ENCODE results near the gene RIN3.

DNA sequence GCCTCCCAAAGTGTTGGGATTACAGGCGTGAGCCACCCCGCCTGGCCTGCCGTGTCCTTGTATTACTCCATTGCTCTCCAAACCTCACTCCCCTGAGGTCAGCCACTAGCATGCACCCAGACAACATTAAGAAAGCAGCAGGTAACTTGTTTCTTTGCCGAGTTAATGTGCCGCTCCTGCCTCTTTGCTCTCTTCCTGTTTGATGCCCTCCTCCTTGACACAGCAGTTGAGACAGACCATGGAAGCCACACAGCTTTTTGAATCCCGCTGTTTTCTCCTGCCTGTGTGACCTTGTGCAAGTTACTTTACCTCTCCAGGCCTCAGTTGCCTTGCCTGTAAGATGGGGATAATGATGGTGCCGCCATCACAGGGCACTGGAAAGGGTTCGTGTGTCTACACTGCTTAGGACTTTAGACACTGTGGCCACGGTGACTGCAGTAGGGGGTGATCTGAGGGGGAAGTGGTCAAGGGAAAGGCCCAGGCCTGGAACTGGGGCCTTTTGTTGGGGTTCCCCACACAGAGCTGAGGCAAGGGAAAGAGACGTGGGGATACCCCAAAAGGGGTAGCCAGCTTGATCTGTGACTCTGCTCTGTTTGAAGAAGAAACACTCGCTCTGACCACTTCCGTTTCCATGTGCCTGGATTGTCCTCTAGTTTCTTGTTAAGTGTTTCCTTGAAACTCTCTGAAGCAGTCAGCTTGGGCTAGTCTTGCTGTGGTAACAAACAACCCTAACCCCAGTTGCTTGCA, 69.3 kb downstream of the RIN3 start:
- TF ChIP-seq, protein P1, sequence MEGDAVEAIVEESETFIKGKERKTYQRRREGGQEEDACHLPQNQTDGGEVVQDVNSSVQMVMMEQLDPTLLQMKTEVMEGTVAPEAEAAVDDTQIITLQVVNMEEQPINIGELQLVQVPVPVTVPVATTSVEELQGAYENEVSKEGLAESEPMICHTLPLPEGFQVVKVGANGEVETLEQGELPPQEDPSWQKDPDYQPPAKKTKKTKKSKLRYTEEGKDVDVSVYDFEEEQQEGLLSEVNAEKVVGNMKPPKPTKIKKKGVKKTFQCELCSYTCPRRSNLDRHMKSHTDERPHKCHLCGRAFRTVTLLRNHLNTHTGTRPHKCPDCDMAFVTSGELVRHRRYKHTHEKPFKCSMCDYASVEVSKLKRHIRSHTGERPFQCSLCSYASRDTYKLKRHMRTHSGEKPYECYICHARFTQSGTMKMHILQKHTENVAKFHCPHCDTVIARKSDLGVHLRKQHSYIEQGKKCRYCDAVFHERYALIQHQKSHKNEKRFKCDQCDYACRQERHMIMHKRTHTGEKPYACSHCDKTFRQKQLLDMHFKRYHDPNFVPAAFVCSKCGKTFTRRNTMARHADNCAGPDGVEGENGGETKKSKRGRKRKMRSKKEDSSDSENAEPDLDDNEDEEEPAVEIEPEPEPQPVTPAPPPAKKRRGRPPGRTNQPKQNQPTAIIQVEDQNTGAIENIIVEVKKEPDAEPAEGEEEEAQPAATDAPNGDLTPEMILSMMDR (conservative IDR thresholded peaks at IDR 0.05; ENCODE audit: low read depth, low read length) = no peak
- no peak for TF ChIP-seq EZH2 (IDR thresholded peaks at IDR 0.05; ENCODE audit: borderline replicate concordance, low read depth, low read length, poor library complexity, severe bottlenecking)
